GM19395 (cell line): ENCODE data around the gene LPP.

Source experiments
- ATAC-seq: cut with Tn5 transposase; IDR thresholded peaks from one replicate; pipeline ENCODE4 v1.9.1; 2021; ENCODE audit warnings: mild to moderate bottlenecking, moderate library complexity; ENCODE audit not compliant: unreplicated experiment

Gene LPP

GRCh38 chr3:188219147-188219546 lies 65.2 kb downstream of the LPP start:
- no peak for ATAC-seq

- no peak for ATAC-seq
Measured at GRCh38 chr3:188220097-188220788, 66.3 kb downstream of the LPP start.

GRCh38 chr3:188220988-188221818 lies 67.2 kb downstream of the LPP start:
- no peak for ATAC-seq

- ATAC-seq = no peak
Measured at GRCh38 chr3:188223936-188224335, 70.0 kb downstream of the LPP start.

GRCh38 chr3:188227442-188227841 lies 73.5 kb downstream of the LPP start:
- ATAC-seq = no peak

- no peak for ATAC-seq
Measured at GRCh38 chr3:188229177-188229576, 75.2 kb downstream of the LPP start.

- ATAC-seq = no peak
Measured at GRCh38 chr3:188229726-188230125, 75.8 kb downstream of the LPP start.

GRCh38 chr3:188230962-188231361 lies 77.0 kb downstream of the LPP start:
- no peak for ATAC-seq

- ATAC-seq = no peak
Measured at GRCh38 chr3:188231456-188231855, 77.5 kb downstream of the LPP start.

- no peak for ATAC-seq
Measured at GRCh38 chr3:188232656-188233055, 78.7 kb downstream of the LPP start.

- ATAC-seq = no peak
Measured at GRCh38 chr3:188233320-188233719, 79.4 kb downstream of the LPP start.

GRCh38 chr3:188234132-188234531 lies 80.2 kb downstream of the LPP start:
- ATAC-seq = no peak

GRCh38 chr3:188236271-188236670 lies 82.3 kb downstream of the LPP start:
- ATAC-seq = no peak

GRCh38 chr3:188239035-188239434 lies 85.1 kb downstream of the LPP start:
- no peak for ATAC-seq

- ATAC-seq = no peak
Measured at GRCh38 chr3:188239577-188239976, 85.6 kb downstream of the LPP start.

GRCh38 chr3:188240189-188240981 lies 86.4 kb downstream of the LPP start:
- no peak for ATAC-seq

- ATAC-seq = no peak
Measured at GRCh38 chr3:188241072-188241471, 87.1 kb downstream of the LPP start.

- no peak for ATAC-seq
Measured at GRCh38 chr3:188241883-188242282, 87.9 kb downstream of the LPP start.

- ATAC-seq = no peak
Measured at GRCh38 chr3:188242436-188243123, 88.6 kb downstream of the LPP start.

- no peak for ATAC-seq
Measured at GRCh38 chr3:188243124-188243795, 89.3 kb downstream of the LPP start.
